SK-N-SH treated with all-trans-retinoic acid at 6 μM for 48 hours (cell line): ENCODE results near the gene FIGNL2.

Experiments used
- ARNTL ChIP-seq: fragments of 450-650 bp; formaldehyde crosslinking; IDR thresholded peaks from 2 replicates; pipeline ENCODE4 v1.5.0; 2020; ENCODE audit warnings: low read depth, mild to moderate bottlenecking, moderate library complexity, borderline replicate concordance
- ESRRG ChIP-seq: fragments of 250-450 bp; sonication (Bioruptor Pico); IDR thresholded peaks from 2 replicates; pipeline ENCODE4 v1.6.1; 2021; ENCODE audit warnings: mild to moderate bottlenecking
- GLIS3 ChIP-seq: fragments of 250-450 bp; sonication (Bioruptor Pico); IDR thresholded peaks from 2 replicates; pipeline ENCODE4 v1.5.0; 2020; ENCODE audit warnings: mild to moderate bottlenecking, moderate library complexity
- SNAI2 ChIP-seq: fragments of 250-450 bp; sonication (Bioruptor Pico); IDR thresholded peaks from 2 replicates; pipeline ENCODE4 v1.5.0; 2020; ENCODE audit warnings: mild to moderate bottlenecking, moderate library complexity
- TCF4 ChIP-seq: fragments of 250-450 bp; sonication (Bioruptor Pico); IDR thresholded peaks from 2 replicates; pipeline ENCODE4 v1.8.0; 2021; ENCODE audit warnings: mild to moderate bottlenecking, moderate library complexity, borderline replicate concordance
- TOX ChIP-seq: fragments of 250-450 bp; sonication (Bioruptor Pico); IDR thresholded peaks from 2 replicates; pipeline ENCODE4 v1.8.0; 2021; ENCODE audit warnings: mild to moderate bottlenecking, moderate library complexity, borderline replicate concordance
- ZC3H10 ChIP-seq: fragments of 250-450 bp; sonication (Bioruptor Pico); IDR thresholded peaks from 2 replicates; pipeline ENCODE4 v1.5.1; 2021; ENCODE audit warnings: mild to moderate bottlenecking, moderate library complexity
- ZFP30 ChIP-seq: fragments of 450-650 bp; formaldehyde crosslinking; IDR thresholded peaks from 2 replicates; pipeline ENCODE4 v1.5.0; 2022; ENCODE audit warnings: mild to moderate bottlenecking, moderate library complexity
- ZNF565 ChIP-seq: fragments of 450-650 bp; formaldehyde crosslinking; conservative IDR thresholded peaks from 2 replicates; pipeline ENCODE4 v1.5.0; 2020; ENCODE audit warnings: low read depth, mild to moderate bottlenecking, moderate library complexity
- ZNF8 ChIP-seq: fragments of 450-650 bp; formaldehyde crosslinking; IDR thresholded peaks from 2 replicates; pipeline ENCODE4 v1.5.0; 2020; ENCODE audit warnings: mild to moderate bottlenecking, moderate library complexity

DNA sequence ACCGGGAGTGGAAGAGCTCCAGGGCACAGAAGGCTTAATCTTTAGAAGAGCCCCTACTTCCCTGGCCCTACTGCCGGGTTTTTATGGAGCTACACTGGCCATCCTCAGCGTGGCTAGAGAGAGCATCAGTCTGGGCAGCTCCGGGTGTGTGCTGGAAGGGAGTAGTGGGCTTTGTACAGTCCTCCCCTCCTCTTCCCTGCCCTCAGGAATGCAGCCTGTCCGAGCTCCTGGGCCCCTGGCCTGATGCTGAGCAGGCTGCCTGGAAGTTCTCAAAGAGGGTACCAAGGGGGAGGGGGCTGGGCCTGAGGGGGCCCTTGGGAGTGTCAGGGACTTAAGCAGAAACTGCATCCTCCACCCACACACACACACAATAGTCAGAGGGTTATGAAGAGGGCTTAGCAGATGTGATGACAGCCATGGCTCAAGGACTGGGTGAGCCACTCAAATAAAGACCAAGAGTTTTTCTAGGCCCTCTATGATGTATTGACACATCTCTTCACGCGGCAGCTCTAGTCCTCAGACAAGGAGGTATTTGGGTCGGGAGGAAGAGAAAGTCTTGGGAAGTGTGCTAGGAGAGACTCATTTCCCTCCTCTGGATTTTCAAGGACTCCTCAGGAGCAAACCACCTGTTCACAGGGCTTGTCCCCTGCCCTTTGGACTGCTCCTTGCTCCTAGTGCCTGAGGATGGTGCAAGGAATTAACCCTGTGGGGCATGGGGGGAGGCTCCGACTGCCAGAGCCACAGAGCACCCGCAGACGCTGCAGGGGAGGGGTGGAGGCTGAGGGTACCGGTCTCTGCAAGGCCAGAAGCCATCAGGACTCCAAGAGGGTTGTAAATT, 16.5 kb upstream of the FIGNL2 start:
- TF ChIP-seq TOX (CRISPR knock-in tag) = no peak
- no peak for TF ChIP-seq ARNTL (CRISPR knock-in tag)
- TF ChIP-seq ZFP30 = no peak
- no peak for TF ChIP-seq ZC3H10 (CRISPR knock-in tag)
- TF ChIP-seq ESRRG (CRISPR knock-in tag) = no peak
- TF ChIP-seq TCF4 (CRISPR knock-in tag) = no peak
- TF ChIP-seq SNAI2 (CRISPR knock-in tag) = no peak
- no peak for TF ChIP-seq GLIS3
- no peak for TF ChIP-seq ZNF8 (CRISPR knock-in tag)
- TF ChIP-seq ZNF565 = no peak
